Neural progenitor cell (in vitro differentiated cells): Measurements from ENCODE around the gene KIRREL3. TPM values are rescaled to one million over a fixed set of nuclear protein-coding genes. Genes with fewer than 3 reads are reported as not detected.

Experiments
- DNase-seq: peaks from one replicate; pipeline ENCODE4 v3.0.0-alpha.2; 2016; ENCODE audit warnings: low spot score
- H2AFZ ChIP-seq: fragments of 200-600 bp; sonication (generic); replicated peaks from 2 replicates; pipeline ENCODE4 v1.6.1; 2016; ENCODE audit warnings: antibody characterized with exemption
- H3F3A ChIP-seq: fragments of 200-600 bp; sonication (generic); 2 replicates; pipeline ENCODE4 v1.6.1; 2016; ENCODE audit warnings: antibody characterized with exemption, low read depth
- H3K27ac ChIP-seq: fragments of 200-600 bp; sonication (generic); 2 replicates; pipeline ENCODE4 v1.5.1; 2016; ENCODE audit warnings: mild to moderate bottlenecking
- H3K27me3 ChIP-seq: fragments of 200-600 bp; sonication (generic); 2 replicates; pipeline ENCODE4 v1.6.1; 2016; ENCODE audit warnings: mild to moderate bottlenecking, moderate library complexity
- H3K36me3 ChIP-seq: fragments of 200-600 bp; sonication (generic); 2 replicates; pipeline ENCODE4 v1.5.1; 2016
- H3K4me1 ChIP-seq: fragments of 200-600 bp; sonication (generic); 2 replicates; pipeline ENCODE4 v1.6.1; 2016; ENCODE audit warnings: mixed run types
- H3K4me2 ChIP-seq: fragments of 200-600 bp; sonication (generic); 2 replicates; pipeline ENCODE4 v1.6.1; 2016
- H3K4me3 ChIP-seq: fragments of 200-600 bp; sonication (generic); 2 replicates; pipeline ENCODE4 v1.5.1; 2016
- H3K79me2 ChIP-seq: fragments of 200-600 bp; sonication (generic); 2 replicates; pipeline ENCODE4 v1.6.1; 2016; ENCODE audit warnings: low read depth
- H3K9ac ChIP-seq: fragments of 200-600 bp; sonication (generic); 2 replicates; pipeline ENCODE4 v1.6.1; 2016
- H3K9me3 ChIP-seq: fragments of 200-600 bp; sonication (generic); 2 replicates; pipeline ENCODE4 v1.5.1; 2016; ENCODE audit warnings: low read depth
- H4K20me1 ChIP-seq: fragments of 200-600 bp; sonication (generic); 2 replicates; pipeline ENCODE4 v1.6.1; 2016; ENCODE audit warnings: low read depth
- H3K27ac Mint-ChIP-seq: 3 replicates; pipeline ENCODE4 v1.8.0; 2021; ENCODE audit warnings: mixed read lengths
- H3K27me3 Mint-ChIP-seq: 2 replicates; pipeline ENCODE4 v1.8.0; 2022; ENCODE audit warnings: low read depth, mild to moderate bottlenecking, inconsistent platforms, moderate library complexity, mixed read lengths; ENCODE audit not compliant: insufficient read depth
- H3K36me3 Mint-ChIP-seq: 3 replicates; pipeline ENCODE4 v1.8.0; 2021; ENCODE audit warnings: mixed read lengths
- H3K4me1 Mint-ChIP-seq: 3 replicates; pipeline ENCODE4 v1.8.0; 2021; ENCODE audit warnings: mixed read lengths
- H3K4me3 Mint-ChIP-seq: 3 replicates; pipeline ENCODE4 v1.8.0; 2021; ENCODE audit warnings: mild to moderate bottlenecking, moderate library complexity, mixed read lengths
- H3K9me3 Mint-ChIP-seq: 3 replicates; pipeline ENCODE4 v1.8.0; 2020; ENCODE audit warnings: mixed read lengths
- CTCF ChIP-seq: fragments of 200-600 bp; sonication (generic); IDR thresholded peaks from 2 replicates; pipeline ENCODE4 v1.5.1; 2017; ENCODE audit warnings: antibody characterized with exemption, mild to moderate bottlenecking
- EZH2 ChIP-seq: fragments of 200-600 bp; sonication (generic); IDR thresholded peaks from 2 replicates; pipeline ENCODE4 v1.6.1; 2017; ENCODE audit warnings: antibody characterized with exemption, mild to moderate bottlenecking, moderate library complexity
- EZH2phosphoT487 ChIP-seq: fragments of 200-600 bp; sonication (generic); IDR thresholded peaks from 2 replicates; pipeline ENCODE4 v1.6.1; 2017; ENCODE audit warnings: antibody characterized with exemption
- total RNA-seq: library from RNA; depleted of rRNA; stranded (reverse); fragments of >200 nt; gene quantifications from 2 replicates; pipeline ENCODE4 v1.2.3, GENCODE V29; 2015; ENCODE audit warnings: low replicate concordance

KIRREL3 gene
- total RNA-seq, 1 donor from 2014 or later, result 1.1 TPM

GRCh38 chr11:126480410-126481302 is 519.9 kb downstream of the KIRREL3 start:
- Histone ChIP-seq H3K4me3 (no peak overlapping the region), H3K4me2 (peak overlapping the region; percentile 15), H3K79me2 (no peaks in the 10 kb centered on the region), H2AFZ (peak overlapping the region; percentile 93), H3K9ac (no peak overlapping the region), H3K36me3 (no peaks in the 10 kb centered on the region), H3F3A (peaks cover 14% of the 10 kb centered on the region), H4K20me1 (no peaks in the 10 kb centered on the region), H3K9me3 (no peaks in the 10 kb centered on the region), H3K4me1 (peaks cover 43% of the 10 kb centered on the region), H3K27me3 (no peaks in the 10 kb centered on the region), H3K27ac (no peak overlapping the region)
- Mint-ChIP-seq H3K9me3 (no peaks in the 10 kb centered on the region), H3K27me3 (no peaks in the 10 kb centered on the region), H3K4me3 (peak overlapping the region; percentile 57), H3K36me3 (no peaks in the 10 kb centered on the region), H3K4me1 (peaks cover 56% of the 10 kb centered on the region), H3K27ac (peak overlapping the region; percentile 92)
- TF ChIP-seq CTCF, result peak; percentile 95
- no peak for TF ChIP-seq EZH2
- TF ChIP-seq EZH2phosphoT487, result no peak
- peak; percentile 91 for DNase-seq

- Mint-ChIP-seq H3K27ac (peak overlapping the region; percentile 73), H3K9me3 (no peaks in the 10 kb centered on the region), H3K4me1 (peaks cover 54% of the 10 kb centered on the region), H3K27me3 (no peaks in the 10 kb centered on the region), H3K36me3 (no peaks in the 10 kb centered on the region), H3K4me3 (no peak overlapping the region)
- H3K4me2 ChIP-seq, result peak overlapping the region; percentile 15
- peaks cover 36% of the 10 kb centered on the region for H3K4me1 ChIP-seq
- no peak overlapping the region for H3K9ac ChIP-seq
- no peaks in the 10 kb centered on the region for H4K20me1 ChIP-seq
- no peaks in the 10 kb centered on the region for H3K36me3 ChIP-seq
- no peak overlapping the region for H2AFZ ChIP-seq
- H3K79me2 ChIP-seq, result no peaks in the 10 kb centered on the region
- no peaks in the 10 kb centered on the region for H3K27me3 ChIP-seq
- TF ChIP-seq EZH2, result no peak
- no peak for TF ChIP-seq EZH2phosphoT487
- TF ChIP-seq CTCF, result no peak
- no peak overlapping the region for H3K27ac ChIP-seq
- H3F3A ChIP-seq, result peaks cover 14% of the 10 kb centered on the region
- H3K9me3 ChIP-seq, result no peaks in the 10 kb centered on the region
- no peak for DNase-seq
- H3K4me3 ChIP-seq, result no peak overlapping the region
Measured at GRCh38 chr11:126480015-126480409, 520.6 kb downstream of the KIRREL3 start.

GRCh38 chr11:126479178-126479930 is 521.2 kb downstream of the KIRREL3 start:
- H3K9me3 ChIP-seq, result no peaks in the 10 kb centered on the region
- H3K4me1 ChIP-seq, result peaks cover 30% of the 10 kb centered on the region
- no peak overlapping the region for H3K27ac ChIP-seq
- H3K79me2 ChIP-seq, result no peaks in the 10 kb centered on the region
- Mint-ChIP-seq H3K27me3 (no peaks in the 10 kb centered on the region), H3K4me3 (no peak overlapping the region), H3K36me3 (no peaks in the 10 kb centered on the region), H3K9me3 (no peaks in the 10 kb centered on the region), H3K4me1 (peaks cover 57% of the 10 kb centered on the region), H3K27ac (peak overlapping the region; percentile 73)
- H3K27me3 ChIP-seq, result no peaks in the 10 kb centered on the region
- no peaks in the 10 kb centered on the region for H4K20me1 ChIP-seq
- H3K9ac ChIP-seq, result no peak overlapping the region
- H3F3A ChIP-seq, result peaks cover 14% of the 10 kb centered on the region
- DNase-seq, result no peak
- TF ChIP-seq EZH2phosphoT487 (no peak), CTCF (no peak), EZH2 (no peak)
- H3K4me2 ChIP-seq, result no peak overlapping the region
- no peak overlapping the region for H2AFZ ChIP-seq
- no peak overlapping the region for H3K4me3 ChIP-seq
- H3K36me3 ChIP-seq, result no peaks in the 10 kb centered on the region
